GM12872 (cell line): ENCODE results near the gene PCAT6.

Experiments used
- CTCF ChIP-seq: IDR thresholded peaks from 3 replicates; pipeline ENCODE4 v1.5.1; 2011; ENCODE audit warnings: low read depth, mild to moderate bottlenecking, low read length, moderate library complexity; ENCODE audit not compliant: insufficient read depth

PCAT6 gene

GRCh38 chr1:202818819-202819218 lies 8.1 kb downstream of the PCAT6 start:
- no peak for TF ChIP-seq CTCF

GRCh38 chr1:202821467-202821866 lies 10.7 kb downstream of the PCAT6 start:
- TF ChIP-seq CTCF: no peak

- TF ChIP-seq CTCF: no peak
Observed at GRCh38 chr1:202825748-202826147, 15.0 kb downstream of the PCAT6 start.

- no peak for TF ChIP-seq CTCF
Observed at GRCh38 chr1:202831906-202832305, 21.2 kb downstream of the PCAT6 start.

GRCh38 chr1:202834771-202835547 lies 24.2 kb downstream of the PCAT6 start:
- TF ChIP-seq CTCF: no peak

- TF ChIP-seq CTCF: no peak
Observed at GRCh38 chr1:202835548-202836072, 24.9 kb downstream of the PCAT6 start.

GRCh38 chr1:202836623-202837403 lies 26.1 kb downstream of the PCAT6 start:
- TF ChIP-seq CTCF: no peak
